Activated CD8-positive, alpha-beta memory T cell treated with anti-CD3 and anti-CD28 coated beads for 48 hours (primary cell): Measurements from ENCODE around the gene HEATR5B.

Source experiments
- DNase-seq, 3 experiments: peaks; one replicate each; pipeline ENCODE4 v3.0.0-alpha.2; 2020; ENCODE audit warnings: low read depth in 2 of 3, low spot score in 2 of 3

The HEATR5B gene

DNA sequence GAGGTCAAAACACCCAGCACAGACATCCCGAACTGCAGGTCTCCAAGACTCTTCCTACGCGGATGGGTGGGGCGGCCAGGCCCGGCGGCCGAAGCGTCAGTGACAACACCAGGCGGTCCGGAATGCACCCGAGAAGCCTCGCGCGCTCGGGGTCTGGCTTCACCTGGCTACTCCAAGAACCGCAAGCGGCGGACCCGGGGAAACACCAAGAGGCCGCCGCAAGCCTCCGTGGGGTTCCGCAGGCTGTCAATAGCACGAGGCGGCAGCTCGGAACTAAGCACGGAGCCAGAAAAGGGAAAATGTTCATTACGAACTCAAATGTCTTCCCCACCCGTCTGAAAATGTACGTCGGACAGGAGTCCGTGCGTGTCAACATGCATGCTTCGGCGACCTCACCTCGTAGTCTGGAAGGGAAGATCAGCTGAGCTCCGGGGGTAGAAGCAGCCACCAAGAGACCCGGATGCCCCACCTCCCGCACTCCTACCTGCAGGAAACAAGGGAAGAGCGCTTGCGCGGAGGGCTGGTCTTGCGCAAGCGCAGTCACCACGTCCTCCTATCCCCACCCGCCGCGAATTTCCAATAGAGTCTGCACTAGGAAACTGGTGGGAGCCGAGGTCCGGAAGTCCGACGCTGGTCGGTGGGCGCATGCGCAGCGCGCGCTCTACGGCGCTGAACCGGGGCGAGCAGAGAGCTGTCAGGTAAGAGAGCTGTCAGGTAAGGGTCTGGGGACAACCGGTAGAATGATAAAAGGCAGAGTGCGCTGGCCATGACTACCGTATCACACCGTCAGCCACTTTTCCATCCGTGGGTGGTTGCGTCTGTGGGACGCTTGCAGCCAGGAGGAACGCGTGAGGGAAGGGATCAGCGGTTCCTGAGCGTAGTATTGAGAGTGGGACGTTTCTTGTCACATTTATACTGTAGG lies at the start of gene HEATR5B, which contains the start of gene GPATCH11:
HEATR5B (minus strand) TSS at position 500 of the 922 bp plus-strand sequence. CDS start 958 bp downstream, outside the sequence.
GPATCH11 (plus strand) TSS at position 646 of the 922 bp plus-strand sequence. CDS start 3,864 bp downstream, outside the sequence.
- peak; percentile 75 to 83 (median 83) for DNase-seq

DNA sequence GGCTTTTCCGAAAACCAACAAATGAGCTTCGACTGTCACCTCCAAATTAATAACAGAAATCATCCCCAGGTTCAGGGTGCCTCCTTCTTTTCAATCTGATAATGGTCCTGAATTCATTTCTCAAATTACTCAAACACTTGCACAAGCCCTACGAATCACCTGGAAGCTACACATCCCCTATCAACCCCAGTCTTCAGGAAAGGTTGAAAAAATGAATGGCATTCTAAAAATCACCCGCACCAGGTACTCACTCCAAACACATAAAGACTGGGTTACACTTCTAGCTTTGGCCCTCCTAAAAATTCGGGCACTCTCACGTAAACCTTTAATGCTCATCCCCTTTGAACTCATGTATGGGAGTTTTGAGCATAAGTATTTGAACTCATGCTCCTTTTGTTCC lies 48.7 kb upstream of the HEATR5B start:
- no peak for DNase-seq

DNA sequence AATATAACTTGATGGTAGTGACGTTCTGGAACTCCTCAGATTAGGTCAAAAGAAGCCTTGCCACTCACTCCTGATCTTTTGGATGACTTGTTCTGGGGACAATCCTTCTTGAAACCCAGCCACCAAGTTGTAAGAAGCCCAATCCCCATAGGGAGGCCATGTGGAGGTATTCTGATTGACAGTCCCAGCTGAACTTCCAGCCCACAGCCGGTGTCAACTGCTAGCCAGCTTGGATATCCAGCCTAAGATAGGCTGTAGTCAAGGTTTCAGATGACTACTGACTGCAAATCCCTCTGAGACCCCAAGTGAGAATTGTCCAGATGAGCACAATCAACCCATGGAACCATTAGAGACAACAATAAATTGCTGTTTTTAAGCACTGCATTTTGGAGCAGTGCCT lies 41.2 kb upstream of the HEATR5B start:
- no peak for DNase-seq

DNA sequence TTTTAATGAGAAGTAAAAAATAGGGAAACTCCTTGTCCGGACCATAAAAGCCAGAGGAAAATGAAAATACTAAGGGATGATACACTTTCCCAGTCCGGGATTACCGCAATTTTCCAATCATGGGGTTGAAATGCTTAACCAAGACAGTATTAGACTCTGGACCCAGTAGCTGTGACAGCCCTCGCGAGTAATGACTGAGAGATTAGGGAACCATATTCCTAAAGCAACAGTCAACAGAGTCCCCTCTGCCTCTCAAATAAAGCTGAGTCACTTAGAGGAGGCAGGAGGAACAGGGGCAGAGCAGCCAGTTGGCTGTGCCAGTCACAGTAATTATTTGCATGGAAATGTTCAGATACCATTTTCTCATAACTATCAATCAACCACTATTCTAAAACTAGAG lies 35.0 kb upstream of the HEATR5B start:
- DNase-seq, result no peak

DNA sequence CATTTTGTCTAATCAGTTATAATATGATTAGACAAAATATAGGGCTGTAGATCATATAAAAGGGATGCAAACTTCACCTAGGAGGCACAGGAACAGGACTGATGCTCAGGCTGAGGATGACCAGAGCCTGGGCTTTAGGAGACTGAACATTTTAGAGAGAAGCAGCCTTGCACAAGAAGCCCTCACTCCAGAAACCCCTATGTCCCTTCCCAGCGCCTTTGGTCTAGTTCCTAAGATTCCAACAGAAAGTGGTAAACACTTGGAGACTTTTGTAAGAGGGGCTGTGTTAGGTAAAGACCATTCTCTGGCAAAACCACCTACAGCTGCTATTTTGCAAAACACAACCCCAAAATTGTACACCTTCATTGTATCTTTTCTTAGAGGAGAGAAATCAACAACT lies 33.4 kb upstream of the HEATR5B start:
- DNase-seq, result no peak

DNA sequence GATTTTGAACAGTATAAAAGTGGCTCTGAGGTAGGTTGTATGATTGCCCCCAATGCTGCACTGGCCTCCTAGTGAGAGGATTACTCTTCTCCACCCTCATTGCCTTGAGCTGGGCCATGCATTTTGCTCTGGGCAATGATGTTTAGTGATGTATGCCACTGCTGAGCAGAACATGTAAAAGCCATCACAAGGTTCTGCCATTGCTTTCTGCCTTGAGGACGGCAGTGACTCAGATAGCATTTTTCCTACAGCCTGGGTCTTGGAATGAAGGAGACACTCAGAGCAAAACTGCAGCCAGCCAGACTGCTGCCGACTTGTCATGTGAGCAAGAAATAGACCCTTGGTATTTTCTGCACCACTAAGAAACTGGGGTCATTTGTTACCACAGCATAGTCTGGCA lies 27.8 kb upstream of the HEATR5B start:
- no peak for DNase-seq

DNA sequence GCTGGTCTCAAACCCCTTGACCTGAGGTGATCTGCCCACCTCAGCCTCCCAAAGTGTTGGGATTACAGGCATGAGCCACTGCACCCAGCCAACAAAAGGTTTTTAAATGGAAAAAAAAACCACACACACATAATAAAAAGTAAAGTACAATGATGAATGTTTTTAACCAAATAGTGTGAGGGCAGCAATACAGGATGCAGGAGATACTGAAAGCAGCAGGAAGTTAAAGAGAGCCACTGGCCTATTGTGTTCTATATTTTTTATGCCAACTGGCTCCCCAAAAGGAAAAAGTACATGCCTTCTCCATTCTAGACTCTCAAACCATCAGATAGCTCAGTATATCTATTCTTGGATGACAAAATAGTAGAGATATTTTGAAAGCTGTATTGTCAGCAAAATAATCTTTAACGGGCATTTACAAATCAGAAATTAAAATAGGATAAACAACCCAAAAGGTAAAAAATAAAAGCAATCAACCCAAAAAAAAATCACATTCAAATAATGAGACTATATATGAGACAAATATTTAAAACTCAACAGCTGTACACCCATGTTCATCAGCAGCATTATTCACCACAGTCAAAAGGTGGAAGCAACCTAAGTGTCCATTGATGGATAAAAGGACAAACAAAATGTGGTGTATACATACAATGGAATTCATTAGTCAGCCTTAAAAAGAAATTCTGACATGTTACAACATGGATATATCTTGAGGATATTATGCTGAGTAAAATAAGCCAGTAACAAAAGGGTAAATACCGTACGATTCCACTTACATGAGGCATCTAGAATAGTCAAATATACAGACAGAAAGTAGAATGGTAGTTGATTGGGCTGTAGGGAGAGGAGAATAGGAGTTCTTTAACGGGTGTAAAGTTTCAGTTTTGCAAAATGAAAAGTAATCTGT lies 26.4 kb upstream of the HEATR5B start:
- no peak for DNase-seq

DNA sequence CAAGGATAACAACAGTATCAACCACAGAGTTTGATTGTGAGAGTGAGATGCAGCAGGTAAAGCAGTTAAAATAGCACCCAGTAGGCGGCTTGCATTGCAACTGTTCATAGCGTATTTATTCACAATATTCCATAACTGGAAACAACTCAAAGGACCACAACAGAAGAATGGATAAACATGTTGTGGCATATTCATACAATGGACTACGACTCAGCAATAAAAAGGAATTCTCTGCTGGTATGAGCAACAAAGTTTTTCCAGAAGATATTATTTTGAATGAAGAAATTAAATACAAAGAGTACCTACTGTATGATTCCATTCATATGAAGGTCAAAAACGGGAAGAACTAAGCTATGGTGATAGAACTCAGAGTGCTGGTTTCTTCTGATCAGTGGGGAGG lies 25.4 kb upstream of the HEATR5B start:
- no peak for DNase-seq

DNA sequence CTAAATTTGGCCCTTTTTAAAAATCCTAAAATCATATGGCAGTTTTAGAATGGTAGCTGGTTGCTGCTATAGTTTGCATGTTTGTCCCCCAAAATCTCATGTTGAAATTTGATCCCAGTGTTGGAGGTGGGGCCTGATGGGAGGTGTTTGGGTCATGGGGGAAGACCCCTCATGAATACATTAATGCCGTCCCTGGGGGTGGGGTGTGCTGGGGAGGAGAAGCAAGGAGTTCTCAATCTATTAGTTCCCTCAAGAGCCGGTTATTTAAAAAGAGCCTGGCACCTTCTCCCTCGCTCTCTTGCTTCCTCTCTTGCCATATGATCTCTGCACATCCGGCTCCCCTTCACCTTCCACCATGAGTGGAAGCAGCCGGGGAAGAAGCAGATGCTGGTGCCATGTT lies 21.0 kb upstream of the HEATR5B start:
- no peak for DNase-seq

DNA sequence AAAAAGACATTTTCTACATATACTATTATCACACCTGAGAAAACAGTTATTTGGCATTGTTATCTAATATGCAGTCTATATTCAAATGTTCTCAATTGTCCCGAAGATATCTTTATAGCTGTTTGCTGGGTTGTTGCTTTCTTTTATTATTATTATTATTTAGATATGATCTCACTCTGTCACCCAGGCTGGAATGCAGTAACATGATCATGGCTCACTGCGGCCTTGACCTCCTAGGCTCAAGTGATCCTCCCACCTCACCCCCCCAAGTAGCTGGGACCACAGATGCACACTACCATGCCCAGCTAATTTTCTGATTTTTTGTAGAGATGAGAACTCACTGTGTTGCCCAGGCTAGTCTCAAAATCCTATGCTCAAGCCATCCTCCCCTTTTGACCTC lies 20.0 kb upstream of the HEATR5B start:
- no peak for DNase-seq

DNA sequence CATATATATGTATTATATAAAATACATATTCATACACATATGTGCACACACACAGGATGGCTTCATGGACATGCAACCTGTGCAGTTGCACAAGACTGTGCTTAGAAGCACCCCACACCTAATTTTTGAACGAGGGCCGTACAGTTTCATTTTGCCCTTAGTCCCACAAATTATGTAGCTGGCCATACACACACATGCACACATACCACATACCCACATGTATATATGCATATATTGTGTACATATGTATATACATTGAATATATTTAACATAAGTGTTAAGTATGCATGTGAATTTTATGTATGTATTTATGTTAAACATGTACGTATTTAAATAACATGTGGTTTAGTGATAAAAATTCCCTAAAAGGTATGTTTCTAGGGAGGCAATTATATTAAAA lies 18.4 kb upstream of the HEATR5B start:
- DNase-seq, result no peak

DNA sequence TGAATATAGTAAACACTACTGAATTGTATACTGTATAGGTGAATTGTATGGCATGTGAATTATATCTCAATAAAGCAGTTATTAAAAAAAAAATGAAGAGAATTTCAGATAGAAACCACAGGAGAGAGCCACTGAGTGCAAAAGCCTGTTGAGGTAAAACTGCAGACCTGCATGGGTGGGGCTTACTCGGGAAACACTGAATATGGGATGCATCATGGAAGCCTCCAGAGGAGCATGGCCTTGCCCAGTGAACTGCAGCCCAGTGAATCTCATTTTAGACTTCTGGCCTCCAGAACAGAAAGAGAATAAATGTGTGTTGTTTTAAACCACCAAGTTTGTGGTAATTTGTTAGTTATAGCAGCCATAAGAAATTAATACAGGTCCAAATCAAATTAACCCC lies 15.9 kb upstream of the HEATR5B start:
- no peak for DNase-seq

DNA sequence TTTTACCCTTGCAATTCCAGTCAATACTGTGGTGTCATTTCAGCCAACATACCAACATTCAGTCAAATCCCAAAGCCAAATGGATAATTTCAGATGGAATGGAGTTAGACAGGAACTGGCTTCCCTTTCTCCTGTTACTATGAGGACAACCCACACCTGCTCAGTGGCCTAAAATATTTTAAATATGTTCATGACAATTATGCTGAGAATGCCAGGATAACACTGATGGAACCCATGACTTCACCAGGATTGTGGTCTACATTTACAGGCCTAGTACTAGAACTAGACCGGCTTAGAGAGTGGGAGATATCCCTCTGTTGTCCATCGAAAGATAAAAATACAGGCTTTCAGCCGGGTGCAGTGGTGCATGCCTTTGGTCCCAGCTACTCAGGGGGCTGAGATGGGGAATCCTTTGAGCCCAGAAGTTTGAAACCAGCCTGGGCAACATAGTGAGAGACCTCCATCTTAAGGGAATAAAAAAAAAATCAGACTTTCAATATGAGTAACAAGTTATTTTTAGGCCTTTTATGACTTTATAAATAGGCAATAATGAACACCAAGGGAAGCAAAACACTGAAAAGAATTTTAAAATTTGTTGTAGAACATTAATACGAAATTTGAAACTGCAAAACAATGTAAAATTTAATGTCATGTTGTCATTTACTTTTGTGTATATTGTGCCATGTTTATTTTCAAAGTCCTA lies 14.4 kb upstream of the HEATR5B start:
- no peak for DNase-seq

DNA sequence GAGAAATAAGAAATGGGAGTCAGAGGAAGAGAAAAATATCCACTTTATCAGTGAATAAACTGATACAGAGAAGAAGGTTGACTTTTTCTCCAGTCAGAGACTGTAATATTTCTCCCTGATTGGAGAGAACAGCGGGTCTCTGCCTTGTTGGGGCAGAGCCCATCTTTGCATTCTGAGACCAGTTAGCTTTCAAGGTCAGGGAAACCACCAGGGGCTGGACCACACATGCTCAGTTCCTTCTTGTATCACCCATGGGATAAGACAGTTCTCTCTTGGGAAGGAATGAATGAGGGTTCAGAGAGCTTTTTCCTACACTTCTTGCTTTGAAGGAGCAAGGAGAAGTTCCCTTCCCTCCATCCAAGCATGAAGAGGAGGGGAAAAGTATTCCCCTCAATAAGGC lies 12.4 kb upstream of the HEATR5B start:
- no peak for DNase-seq

DNA sequence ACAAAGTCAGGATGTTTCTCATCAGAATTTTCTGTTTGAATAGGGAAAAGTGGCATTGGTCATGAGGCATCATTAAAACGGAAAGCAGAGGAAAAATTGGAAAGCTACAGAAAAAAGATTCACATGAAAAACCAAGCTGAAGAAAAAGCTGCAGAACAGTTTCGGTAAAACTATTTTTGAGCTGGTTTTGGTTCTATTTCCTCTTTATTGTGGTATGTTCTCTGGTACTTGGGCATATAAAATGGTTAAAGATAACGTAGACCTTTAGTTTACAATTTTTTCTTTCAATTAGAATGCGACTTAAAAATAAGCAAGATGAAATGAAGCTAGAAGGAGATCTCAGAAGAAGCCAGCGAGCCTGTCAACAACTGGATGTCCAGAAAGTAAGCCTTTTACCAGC lies 7.7 kb upstream of the HEATR5B start:
- DNase-seq, result no peak

DNA sequence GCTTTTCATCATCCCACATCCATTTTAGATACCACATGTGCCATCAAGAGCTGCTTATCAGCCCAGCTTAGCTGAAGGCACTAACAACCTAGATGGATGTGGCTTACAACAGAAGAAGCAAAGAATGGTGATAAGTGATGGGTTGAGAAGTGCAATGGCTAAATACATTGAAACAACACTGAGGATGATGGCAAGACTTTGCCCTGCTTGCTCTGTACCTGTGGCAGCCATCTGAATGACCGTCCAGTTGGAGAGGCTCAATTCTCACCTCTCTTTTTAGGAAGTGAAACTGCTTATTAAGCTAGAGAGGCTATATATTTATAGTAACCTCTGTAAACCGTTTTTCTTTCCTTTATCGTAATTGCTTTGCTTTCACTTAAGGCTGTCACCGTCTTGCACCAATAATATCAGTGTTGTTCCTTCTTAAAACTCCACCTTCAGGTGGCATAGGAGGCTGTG lies 5.9 kb upstream of the HEATR5B start:
- DNase-seq, result no peak

DNA sequence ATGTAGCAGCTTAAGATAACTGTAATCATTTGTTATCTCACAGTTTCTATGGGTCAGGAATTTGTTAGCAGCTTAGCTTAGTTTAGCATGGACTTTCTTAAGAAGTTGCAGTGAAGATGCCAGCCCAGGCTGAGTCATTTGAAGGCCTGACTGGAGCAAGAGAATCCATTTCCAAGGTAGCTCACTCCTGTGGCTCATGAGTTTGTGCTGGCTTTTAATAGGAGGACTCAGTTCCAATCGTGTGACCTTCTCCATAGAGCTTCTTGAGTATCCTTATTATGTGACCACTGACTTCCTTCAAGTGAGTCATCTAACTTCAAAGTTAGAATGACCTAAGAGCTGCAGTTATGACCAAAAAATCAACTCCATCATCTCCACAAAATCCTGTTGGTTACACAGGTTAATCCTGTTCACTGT lies 1.6 kb upstream of the HEATR5B start:
- no peak for DNase-seq

DNA sequence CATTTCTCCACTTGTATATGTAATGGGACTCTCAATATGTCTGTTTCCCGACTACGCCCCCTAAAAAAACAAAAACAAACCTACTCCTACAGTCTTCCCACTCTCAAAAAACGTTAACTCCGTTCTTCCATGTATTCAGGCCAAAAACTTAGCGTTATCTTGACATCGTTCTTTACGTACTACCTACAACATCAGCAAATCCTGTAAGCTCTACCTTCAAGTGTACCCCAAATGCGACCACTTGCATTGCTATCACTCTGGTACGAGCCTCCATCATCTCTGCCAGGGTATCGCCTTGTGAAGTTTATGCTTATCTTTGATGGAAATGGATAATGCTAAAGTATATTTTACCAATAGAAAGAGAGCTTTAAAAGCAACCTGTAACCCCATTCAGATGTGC lies 625 bp upstream of the HEATR5B start:
- no peak for DNase-seq

DNA sequence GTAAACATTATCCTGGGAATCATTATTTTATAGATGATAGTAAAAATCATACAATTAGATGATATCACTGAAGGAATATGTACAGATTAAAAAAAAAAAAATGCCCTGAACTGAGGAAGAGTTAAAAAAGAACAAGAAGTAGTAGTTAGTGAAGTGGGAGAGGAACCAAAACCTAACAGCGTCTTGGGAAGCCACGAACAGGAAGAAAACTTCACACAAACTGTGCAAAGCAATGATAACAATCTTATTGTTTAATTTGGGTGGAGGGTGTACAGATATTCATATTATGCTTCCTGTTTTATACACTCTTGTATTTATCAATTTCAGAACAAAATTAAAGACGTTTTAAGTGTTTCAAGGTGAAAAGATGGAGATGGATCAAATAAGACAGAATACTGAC lies 3.5 kb downstream of the HEATR5B start:
- DNase-seq, result no peak

DNA sequence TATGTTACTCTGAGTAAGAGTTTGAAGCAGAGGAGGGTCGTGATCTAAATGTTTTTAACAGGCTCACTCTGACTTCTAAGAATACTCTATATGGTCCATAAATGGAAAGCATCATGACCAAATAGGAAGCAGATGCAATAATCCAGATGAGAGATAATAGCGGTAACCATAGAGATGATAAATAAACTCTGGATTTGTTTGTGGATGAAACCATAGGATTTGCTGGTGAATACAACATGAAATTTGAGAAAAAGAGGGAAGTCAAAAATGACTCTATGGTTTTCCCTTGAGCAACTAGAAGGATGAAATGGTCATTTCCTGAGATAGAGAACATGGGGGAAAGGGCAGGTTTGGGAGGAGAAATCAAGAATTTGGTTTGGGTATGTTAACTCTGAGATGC lies 3.9 kb downstream of the HEATR5B start:
- no peak for DNase-seq

DNA sequence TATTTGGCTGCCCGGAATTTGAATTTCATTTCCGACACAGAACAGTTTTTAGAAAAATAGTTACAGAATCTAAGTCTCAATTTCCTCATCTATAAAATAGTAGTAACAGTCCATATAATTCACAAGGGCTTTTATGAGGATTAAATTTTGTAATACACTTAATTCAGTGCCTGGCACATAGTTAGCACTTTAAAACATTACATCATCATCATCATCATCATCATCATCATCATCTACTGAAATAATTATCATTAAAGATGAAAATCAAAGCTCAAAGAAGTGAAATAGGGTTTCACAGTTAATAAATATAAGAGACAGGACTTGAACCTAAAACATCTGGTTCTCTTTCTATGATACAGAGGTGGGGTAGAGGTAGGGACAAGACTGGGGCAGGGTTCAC lies 13.2 kb downstream of the HEATR5B start:
- no peak for DNase-seq
